ENCODE measurements around the gene CCNB1IP1.
A peak's percentile ranks its signal among the peaks of the same experiment; 100 is the strongest.
"Not testable (repeated sequence)": the region's sequence is repeated elsewhere in the genome, so short reads cannot be mapped to it uniquely, and the experiment has no call there.

CCNB1IP1 gene

GRCh38 chr14:20306079-20306423 is 27.0 kb downstream of the CCNB1IP1 start:
- peaks cover 8 to 10% (median 10%) of the 10 kb centered on the region in 5 donors for H3K36me3 ChIP-seq (ENCODE audit: control insufficient read depth in 5 of 5, insufficient read depth in 5 of 5, low read length in 5 of 5)
- no peaks in the 10 kb centered on the region for H3K27me3 ChIP-seq (ENCODE audit: control insufficient read depth in 5 of 5, insufficient read depth in 4 of 5, low read length in 5 of 5)
- no peaks in the 10 kb centered on the region for H3K9me3 ChIP-seq (ENCODE audit: control insufficient read depth in 5 of 5, low read length in 5 of 5)
- H3K9ac ChIP-seq (ENCODE audit: low read length in 5 of 5) = peak overlapping the region in 1 of 5 donors; percentile 83
- H3K4me3 ChIP-seq (ENCODE audit: low read depth in 1 of 5, low read length in 5 of 5) = peak overlapping the region; percentile 87 to 98 (median 92)
- H3K4me1 ChIP-seq (ENCODE audit: control insufficient read depth in 5 of 5, insufficient read depth in 5 of 5, low read length in 5 of 5) = peaks cover 0 to 11% (median 10%) of the 10 kb centered on the region in 5 donors
- no peak overlapping the region for H3K27ac ChIP-seq (ENCODE audit: low read depth, low read length)

DNA sequence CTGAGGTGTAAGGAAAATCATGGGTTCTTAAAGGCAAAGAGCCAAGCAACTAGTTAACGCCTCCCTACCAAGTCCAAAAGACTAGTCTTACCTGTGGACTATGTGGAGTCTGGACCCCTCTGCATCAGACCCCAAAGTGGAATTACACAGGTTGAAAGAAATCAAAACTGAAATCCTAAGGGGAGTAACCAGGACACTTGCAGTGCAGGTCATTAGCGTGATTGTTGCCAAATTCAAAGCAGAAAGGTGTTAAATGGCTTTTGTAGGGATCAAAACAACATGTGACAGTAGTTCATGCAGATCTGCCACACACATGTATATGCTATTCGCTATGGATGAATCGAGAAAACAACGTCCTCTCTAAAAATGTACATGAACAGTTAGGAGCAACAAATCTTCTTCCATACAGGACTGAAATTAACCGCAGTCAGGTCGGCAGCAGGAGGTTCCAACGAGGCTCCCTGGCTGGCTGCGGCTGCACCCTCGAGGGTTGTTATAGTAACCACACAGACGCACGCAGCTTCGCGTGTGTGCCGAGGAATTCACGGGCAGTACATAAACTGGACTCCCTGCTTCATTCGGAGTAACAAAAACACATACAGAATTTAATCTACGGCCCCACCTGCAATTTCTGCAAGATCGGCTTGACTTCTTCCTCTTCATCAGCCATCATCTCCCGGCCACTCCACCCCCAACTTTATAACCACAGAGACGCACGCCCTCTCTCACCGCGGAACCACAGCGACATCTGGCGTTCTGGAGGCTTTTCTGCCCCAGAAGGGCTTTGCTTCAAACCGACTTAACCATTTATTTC is 27.6 kb downstream of the CCNB1IP1 start, which contains the start of gene TTC5:
TTC5 (minus strand) TSS at position 687 of the 814 bp plus-strand sequence; CDS start at position 673, 14 bp downstream.
- H3K27ac ChIP-seq (ENCODE audit: low read depth, low read length) = no peak within 1 kb of the TSS
- peaks cover 12 to 16% (median 15%) of the 10 kb centered on the region in 5 donors for H3K36me3 ChIP-seq (ENCODE audit: control insufficient read depth in 5 of 5, insufficient read depth in 5 of 5, low read length in 5 of 5)
- no peaks in the 10 kb centered on the region for H3K27me3 ChIP-seq (ENCODE audit: control insufficient read depth in 5 of 5, insufficient read depth in 4 of 5, low read length in 5 of 5)
- H3K4me1 ChIP-seq (ENCODE audit: control insufficient read depth in 5 of 5, insufficient read depth in 5 of 5, low read length in 5 of 5) = peaks cover 0 to 11% (median 10%) of the 10 kb centered on the region in 5 donors
- no peaks in the 10 kb centered on the region for H3K9me3 ChIP-seq (ENCODE audit: control insufficient read depth in 5 of 5, low read length in 5 of 5)
- H3K4me3 ChIP-seq (ENCODE audit: low read depth in 1 of 5, low read length in 5 of 5) = peak within 1 kb of the TSS; percentile 87 to 98 (median 92)
- peak within 1 kb of the TSS; percentile 48 to 93 (median 70) for H3K9ac ChIP-seq (ENCODE audit: low read length in 5 of 5)

DNA sequence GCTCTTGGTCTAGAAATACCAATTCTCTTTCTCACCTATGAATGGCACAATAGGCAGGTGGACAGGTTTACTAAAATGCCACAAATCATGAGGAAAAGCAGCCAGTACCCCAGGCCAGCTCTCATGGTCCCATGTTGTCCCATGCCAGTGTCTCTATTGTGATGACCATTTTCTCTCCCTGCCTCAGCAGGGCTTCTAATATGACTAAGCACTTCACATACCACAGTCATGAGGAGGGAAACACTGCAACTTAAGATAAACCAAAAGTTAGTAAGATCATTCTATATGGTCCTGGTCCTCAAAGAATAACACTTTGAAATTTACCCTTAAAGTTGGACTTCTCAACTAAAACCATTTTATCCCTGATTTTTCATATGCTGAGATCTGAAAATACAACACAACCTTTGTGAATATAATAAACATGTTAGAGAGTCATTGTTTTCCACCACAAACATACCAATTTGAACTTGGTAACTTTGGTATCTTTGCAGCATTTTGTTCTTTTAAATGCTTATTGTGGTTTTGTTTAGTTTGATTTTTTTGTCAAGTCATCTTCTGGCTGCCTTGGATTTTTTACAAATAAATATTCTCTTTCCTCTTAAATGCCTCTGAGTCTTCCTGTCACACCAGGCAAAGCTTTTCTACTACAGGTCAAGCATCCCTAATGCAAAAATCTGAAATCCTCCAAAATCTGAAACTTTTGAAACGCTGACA is 30.9 kb downstream of the CCNB1IP1 start:
- Histone ChIP-seq H3K36me3 (ENCODE audit: control insufficient read depth in 5 of 5, insufficient read depth in 5 of 5, low read length in 5 of 5) (peaks cover 26 to 45% (median 40%) of the 10 kb centered on the region in 5 donors), H3K4me3 (ENCODE audit: low read depth in 1 of 5, low read length in 5 of 5) (no peak overlapping the region), H3K27ac (ENCODE audit: low read depth, low read length) (no peak overlapping the region), H3K9ac (ENCODE audit: low read length in 5 of 5) (no peak overlapping the region), H3K27me3 (ENCODE audit: control insufficient read depth in 5 of 5, insufficient read depth in 4 of 5, low read length in 5 of 5) (no peaks in the 10 kb centered on the region), H3K9me3 (ENCODE audit: control insufficient read depth in 5 of 5, low read length in 5 of 5) (no peaks in the 10 kb centered on the region), H3K4me1 (ENCODE audit: control insufficient read depth in 5 of 5, insufficient read depth in 5 of 5, low read length in 5 of 5) (peaks cover 0 to 11% (median 10%) of the 10 kb centered on the region in 5 donors)

- Histone ChIP-seq H3K4me3 (ENCODE audit: low read depth in 1 of 5, low read length in 5 of 5) (no peak overlapping the region), H3K27ac (ENCODE audit: low read depth, low read length) (no peak overlapping the region), H3K4me1 (ENCODE audit: control insufficient read depth in 5 of 5, insufficient read depth in 5 of 5, low read length in 5 of 5) (no peaks in the 10 kb centered on the region), H3K27me3 (ENCODE audit: control insufficient read depth in 5 of 5, insufficient read depth in 4 of 5, low read length in 5 of 5) (no peaks in the 10 kb centered on the region), H3K9me3 (ENCODE audit: control insufficient read depth in 5 of 5, low read length in 5 of 5) (no peaks in the 10 kb centered on the region), H3K9ac (ENCODE audit: low read length in 5 of 5) (peak overlapping the region in 1 of 5 donors; percentile 6), H3K36me3 (ENCODE audit: control insufficient read depth in 5 of 5, insufficient read depth in 5 of 5, low read length in 5 of 5) (peaks cover 56 to 85% (median 73%) of the 10 kb centered on the region in 5 donors)
These were observed 38.0 kb downstream of the CCNB1IP1 start for GRCh38 chr14:20295067-20295466.

DNA sequence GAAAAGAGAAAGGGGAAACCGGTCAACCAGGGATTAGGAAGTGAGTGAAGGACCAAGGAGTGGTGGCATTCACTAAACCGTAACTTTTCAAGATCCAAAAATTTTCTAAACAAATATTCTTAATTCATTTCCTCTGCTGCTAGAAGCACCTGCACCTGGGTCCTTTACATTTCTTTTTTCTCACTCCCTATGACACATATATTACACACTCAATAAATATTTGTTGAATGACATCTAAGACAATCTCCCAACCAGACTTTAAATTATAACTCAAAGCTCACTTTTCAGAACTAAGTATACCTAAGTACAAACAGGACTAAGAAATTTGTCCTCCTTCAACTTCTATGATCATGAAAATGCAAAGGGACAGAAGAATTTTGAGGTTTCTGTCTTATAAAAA is 38.4 kb downstream of the CCNB1IP1 start:
- Histone ChIP-seq H3K36me3 (ENCODE audit: control insufficient read depth in 5 of 5, insufficient read depth in 5 of 5, low read length in 5 of 5) (peaks cover 56 to 86% (median 76%) of the 10 kb centered on the region in 5 donors), H3K9me3 (ENCODE audit: control insufficient read depth in 5 of 5, low read length in 5 of 5) (no peaks in the 10 kb centered on the region), H3K27ac (ENCODE audit: low read depth, low read length) (no peak overlapping the region), H3K27me3 (ENCODE audit: control insufficient read depth in 5 of 5, insufficient read depth in 4 of 5, low read length in 5 of 5) (no peaks in the 10 kb centered on the region), H3K4me3 (ENCODE audit: low read depth in 1 of 5, low read length in 5 of 5) (no peak overlapping the region), H3K9ac (ENCODE audit: low read length in 5 of 5) (no peak overlapping the region), H3K4me1 (ENCODE audit: control insufficient read depth in 5 of 5, insufficient read depth in 5 of 5, low read length in 5 of 5) (peaks cover 0 to 1% (median 0%) of the 10 kb centered on the region in 5 donors)

DNA sequence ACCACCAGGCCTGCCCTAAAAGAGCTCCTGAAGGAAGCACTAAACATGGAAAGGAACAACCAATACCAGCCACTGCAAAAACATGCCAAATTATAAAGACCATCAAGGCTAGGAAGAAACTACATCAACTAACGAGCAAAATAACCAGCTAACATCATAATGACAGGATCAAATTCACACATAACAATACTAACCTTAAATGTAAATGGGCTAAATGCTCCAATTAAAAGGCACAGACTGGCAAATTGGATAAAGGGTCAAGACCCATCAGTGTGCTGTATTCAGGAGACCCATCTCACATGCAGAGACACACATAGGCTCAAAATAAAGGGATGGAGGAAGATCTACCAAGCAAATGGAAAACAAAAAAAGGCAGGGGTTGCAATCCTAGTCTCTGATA is 51.1 kb downstream of the CCNB1IP1 start:
- not testable (repeated sequence) for H3K4me1 ChIP-seq (ENCODE audit: control insufficient read depth in 5 of 5, insufficient read depth in 5 of 5, low read length in 5 of 5); H3K9me3 ChIP-seq (ENCODE audit: control insufficient read depth in 5 of 5, low read length in 5 of 5); H3K27me3 ChIP-seq (ENCODE audit: control insufficient read depth in 5 of 5, insufficient read depth in 4 of 5, low read length in 5 of 5); H3K9ac ChIP-seq (ENCODE audit: low read length in 5 of 5); H3K4me3 ChIP-seq (ENCODE audit: low read depth in 1 of 5, low read length in 5 of 5); H3K27ac ChIP-seq (ENCODE audit: low read depth, low read length); H3K36me3 ChIP-seq (ENCODE audit: control insufficient read depth in 5 of 5, insufficient read depth in 5 of 5, low read length in 5 of 5)

DNA sequence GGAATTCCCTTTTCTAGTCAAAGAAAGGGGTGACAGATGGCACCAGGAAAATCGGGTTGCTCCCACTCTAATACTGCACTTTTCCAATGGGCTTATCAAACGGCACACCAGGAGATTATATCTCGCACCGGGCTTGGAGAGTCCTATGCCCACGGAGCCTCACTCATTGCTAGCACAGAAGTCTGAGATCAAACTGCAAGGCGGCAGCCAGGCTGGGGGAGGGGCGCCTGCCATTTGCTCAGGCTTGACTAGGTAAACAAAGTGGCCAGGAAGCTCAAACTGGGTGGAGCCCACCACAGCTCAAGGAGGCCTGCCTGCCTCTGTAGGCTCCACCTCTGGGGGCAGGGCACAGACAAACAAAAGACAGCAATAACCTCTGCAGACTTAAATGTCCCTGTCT is 52.8 kb downstream of the CCNB1IP1 start:
- H3K4me1 ChIP-seq (ENCODE audit: control insufficient read depth in 5 of 5, insufficient read depth in 5 of 5, low read length in 5 of 5); H3K4me3 ChIP-seq (ENCODE audit: low read depth in 1 of 5, low read length in 5 of 5); H3K9ac ChIP-seq (ENCODE audit: low read length in 5 of 5); H3K36me3 ChIP-seq (ENCODE audit: control insufficient read depth in 5 of 5, insufficient read depth in 5 of 5, low read length in 5 of 5); H3K27ac ChIP-seq (ENCODE audit: low read depth, low read length); H3K9me3 ChIP-seq (ENCODE audit: control insufficient read depth in 5 of 5, low read length in 5 of 5); H3K27me3 ChIP-seq (ENCODE audit: control insufficient read depth in 5 of 5, insufficient read depth in 4 of 5, low read length in 5 of 5): not testable (repeated sequence)

DNA sequence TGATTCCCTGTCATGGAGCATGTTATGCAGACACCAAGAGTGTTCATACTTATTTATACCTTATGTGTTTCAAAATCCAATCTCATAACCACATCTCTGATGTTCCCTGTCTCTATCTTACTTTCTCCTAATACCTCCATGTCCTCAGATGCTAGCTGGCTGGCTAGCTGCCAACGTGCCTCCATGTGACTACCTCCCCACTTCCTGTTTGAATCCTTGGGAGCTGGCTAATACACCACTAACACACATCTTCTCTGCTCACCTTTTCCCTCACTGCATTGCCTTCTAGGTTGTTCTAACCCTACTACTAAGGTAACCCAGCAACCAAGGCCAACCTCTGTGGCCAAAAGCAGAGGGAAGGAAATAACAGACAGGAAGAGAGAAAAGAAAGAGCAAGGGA is 54.7 kb downstream of the CCNB1IP1 start:
- Histone ChIP-seq H3K9ac (ENCODE audit: low read length in 5 of 5) (no peak overlapping the region), H3K9me3 (ENCODE audit: control insufficient read depth in 5 of 5, low read length in 5 of 5) (peaks cover 0 to 6% (median 5%) of the 10 kb centered on the region in 5 donors), H3K4me1 (ENCODE audit: control insufficient read depth in 5 of 5, insufficient read depth in 5 of 5, low read length in 5 of 5) (no peaks in the 10 kb centered on the region), H3K36me3 (ENCODE audit: control insufficient read depth in 5 of 5, insufficient read depth in 5 of 5, low read length in 5 of 5) (peaks cover 0 to 5% (median 2%) of the 10 kb centered on the region in 5 donors), H3K27ac (ENCODE audit: low read depth, low read length) (no peak overlapping the region), H3K27me3 (ENCODE audit: control insufficient read depth in 5 of 5, insufficient read depth in 4 of 5, low read length in 5 of 5) (no peaks in the 10 kb centered on the region), H3K4me3 (ENCODE audit: low read depth in 1 of 5, low read length in 5 of 5) (no peak overlapping the region)

DNA sequence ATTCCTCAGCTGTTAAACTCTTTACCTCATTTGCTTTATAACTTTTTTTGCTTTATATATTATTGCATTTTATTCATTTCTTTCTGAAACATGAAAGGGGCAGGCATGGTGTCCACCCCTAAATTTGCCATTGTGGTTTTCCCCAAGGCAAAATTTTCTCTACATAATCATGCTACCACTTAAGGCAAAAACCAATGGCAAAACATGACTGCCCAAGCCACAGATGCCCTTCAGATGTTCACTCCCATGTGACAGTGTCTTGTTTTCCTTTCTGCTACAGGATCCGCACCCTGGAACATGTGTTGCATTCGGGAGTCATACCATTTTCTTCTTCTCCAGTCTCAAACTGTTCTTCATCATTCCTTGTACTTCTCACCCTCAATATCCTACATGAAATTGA is 55.7 kb downstream of the CCNB1IP1 start:
- no peaks in the 10 kb centered on the region for H3K4me1 ChIP-seq (ENCODE audit: control insufficient read depth in 5 of 5, insufficient read depth in 5 of 5, low read length in 5 of 5)
- H3K27me3 ChIP-seq (ENCODE audit: control insufficient read depth in 5 of 5, insufficient read depth in 4 of 5, low read length in 5 of 5) = no peaks in the 10 kb centered on the region
- H3K9ac ChIP-seq (ENCODE audit: low read length in 5 of 5) = no peak overlapping the region
- no peak overlapping the region for H3K4me3 ChIP-seq (ENCODE audit: low read depth in 1 of 5, low read length in 5 of 5)
- H3K27ac ChIP-seq (ENCODE audit: low read depth, low read length) = no peak overlapping the region
- H3K36me3 ChIP-seq (ENCODE audit: control insufficient read depth in 5 of 5, insufficient read depth in 5 of 5, low read length in 5 of 5) = peaks cover 0 to 5% (median 2%) of the 10 kb centered on the region in 5 donors
- H3K9me3 ChIP-seq (ENCODE audit: control insufficient read depth in 5 of 5, low read length in 5 of 5) = peaks cover 0 to 11% (median 7%) of the 10 kb centered on the region in 5 donors

GRCh38 chr14:20274062-20274461 is 59.0 kb downstream of the CCNB1IP1 start:
- Histone ChIP-seq H3K9me3 (ENCODE audit: control insufficient read depth in 5 of 5, low read length in 5 of 5) (peaks cover 0 to 13% (median 7%) of the 10 kb centered on the region in 5 donors), H3K36me3 (ENCODE audit: control insufficient read depth in 5 of 5, insufficient read depth in 5 of 5, low read length in 5 of 5) (peaks cover 0 to 5% (median 2%) of the 10 kb centered on the region in 5 donors), H3K27me3 (ENCODE audit: control insufficient read depth in 5 of 5, insufficient read depth in 4 of 5, low read length in 5 of 5) (no peaks in the 10 kb centered on the region), H3K27ac (ENCODE audit: low read depth, low read length) (no peak overlapping the region), H3K9ac (ENCODE audit: low read length in 5 of 5) (no peak overlapping the region), H3K4me3 (ENCODE audit: low read depth in 1 of 5, low read length in 5 of 5) (no peak overlapping the region), H3K4me1 (ENCODE audit: control insufficient read depth in 5 of 5, insufficient read depth in 5 of 5, low read length in 5 of 5) (no peaks in the 10 kb centered on the region)
